Calu3 (cell line): ENCODE measurements around the gene PREP. TPM values are rescaled to one million over a fixed set of nuclear protein-coding genes. Genes with fewer than 3 reads are reported as not detected.

Experiments used
- BruUV-seq: library from RNA; stranded (reverse); fragments of 400-500 nt; replicated peaks from 2 replicates; lab custom pipeline; 2021; lab: Mats Ljungman, UMichigan
- CTCF ChIA-PET: fragments of 300-600 bp; sonication (Branson Sonifier 250); formaldehyde crosslinking; loops from one replicate; lab custom pipeline; 2022; ENCODE audit warnings: antibody characterized with exemption; lab: Charles Lee
- DNase-seq: peaks from one replicate; pipeline ENCODE4 v3.0.0; 2022
- H3K27ac Mint-ChIP-seq: one replicate; pipeline ENCODE4 v1.8.0; 2022; ENCODE audit warnings: mixed read lengths; ENCODE audit not compliant: unreplicated experiment
- H3K27me3 Mint-ChIP-seq: one replicate; pipeline ENCODE4 v1.8.0; 2022; ENCODE audit warnings: mixed read lengths; ENCODE audit not compliant: unreplicated experiment
- H3K36me3 Mint-ChIP-seq: one replicate; pipeline ENCODE4 v1.8.0; 2022; ENCODE audit warnings: mild to moderate bottlenecking, moderate library complexity, mixed read lengths; ENCODE audit not compliant: insufficient read depth, unreplicated experiment
- H3K4me1 Mint-ChIP-seq: one replicate; pipeline ENCODE4 v1.8.0; 2022; ENCODE audit warnings: mild to moderate bottlenecking, low read depth, mixed read lengths; ENCODE audit not compliant: unreplicated experiment
- H3K4me3 Mint-ChIP-seq: one replicate; pipeline ENCODE4 v1.8.0; 2022; ENCODE audit warnings: mild to moderate bottlenecking, low read depth, moderate library complexity, mixed read lengths; ENCODE audit not compliant: unreplicated experiment
- H3K9me3 Mint-ChIP-seq: one replicate; pipeline ENCODE4 v1.8.0; 2022; ENCODE audit warnings: low read depth, mixed read lengths; ENCODE audit not compliant: unreplicated experiment
- intact Hi-C: fragments of 100-400 bp; cut with micrococcal nuclease; formaldehyde crosslinking; loops from one replicate; pipeline ENCODE4 v1.10.0; 2022; ENCODE audit not compliant: unreplicated experiment
- total RNA-seq: library from RNA; stranded (reverse); gene quantifications from 2 replicates; pipeline ENCODE4 v1.2.3, GENCODE V29; 2022
- TF ChIP-seq, protein P1 (sequence below): fragments of 200-600 bp; IDR thresholded peaks from one replicate; pipeline ENCODE4 v1.8.0; 2022; ENCODE audit warnings: antibody characterized with exemption; ENCODE audit not compliant: unreplicated experiment

The PREP gene
- total RNA-seq, 1 experiment from 2014 or later, result 70.4 TPM

- peak; percentile 6 for DNase-seq
- no peak overlapping the region for H3K4me3 Mint-ChIP-seq
- CTCF ChIA-PET, result interaction anchor here (1.1 kb wide), 2 partner anchors 34 to 69 kb away, joined by 3 to 4 read pairs; no protein-coding TSS in a partner anchor
Observed at GRCh38 chr6:105432797-105433196, 29.9 kb upstream of the PREP start.

GRCh38 chr6:105431226-105431625, 28.3 kb upstream of the PREP start:
- intact Hi-C loops, result loop anchor here (2.0 to 10.0 kb wide), 6 partner anchors 164 to 870 kb away; partner anchors contain the start of gene PRDM1
- Mint-ChIP-seq H3K36me3 (peaks cover 6% of the 10 kb centered on the region), H3K27ac (no peak overlapping the region), H3K27me3 (no peaks in the 10 kb centered on the region), H3K9me3 (peaks cover 5% of the 10 kb centered on the region), H3K4me1 (peaks cover 44% of the 10 kb centered on the region), H3K4me3 (no peak overlapping the region)
- DNase-seq, result peak; percentile 44
- TF ChIP-seq, protein P1, sequence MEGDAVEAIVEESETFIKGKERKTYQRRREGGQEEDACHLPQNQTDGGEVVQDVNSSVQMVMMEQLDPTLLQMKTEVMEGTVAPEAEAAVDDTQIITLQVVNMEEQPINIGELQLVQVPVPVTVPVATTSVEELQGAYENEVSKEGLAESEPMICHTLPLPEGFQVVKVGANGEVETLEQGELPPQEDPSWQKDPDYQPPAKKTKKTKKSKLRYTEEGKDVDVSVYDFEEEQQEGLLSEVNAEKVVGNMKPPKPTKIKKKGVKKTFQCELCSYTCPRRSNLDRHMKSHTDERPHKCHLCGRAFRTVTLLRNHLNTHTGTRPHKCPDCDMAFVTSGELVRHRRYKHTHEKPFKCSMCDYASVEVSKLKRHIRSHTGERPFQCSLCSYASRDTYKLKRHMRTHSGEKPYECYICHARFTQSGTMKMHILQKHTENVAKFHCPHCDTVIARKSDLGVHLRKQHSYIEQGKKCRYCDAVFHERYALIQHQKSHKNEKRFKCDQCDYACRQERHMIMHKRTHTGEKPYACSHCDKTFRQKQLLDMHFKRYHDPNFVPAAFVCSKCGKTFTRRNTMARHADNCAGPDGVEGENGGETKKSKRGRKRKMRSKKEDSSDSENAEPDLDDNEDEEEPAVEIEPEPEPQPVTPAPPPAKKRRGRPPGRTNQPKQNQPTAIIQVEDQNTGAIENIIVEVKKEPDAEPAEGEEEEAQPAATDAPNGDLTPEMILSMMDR, result no peak
- CTCF ChIA-PET, result interaction anchor here (0.7 to 1.6 kb wide), 7 partner anchors 280 to 793 kb away, joined by 3 to 10 read pairs (median 4); partner anchors contain the start of gene PRDM1
- no TSS peak for BruUV-seq

More at GRCh38 chr6:105432797-105433196, 29.9 kb upstream of the PREP start:
- intact Hi-C loops, result loop anchor here (5.0 to 10.0 kb wide), 5 partner anchors 162 to 792 kb away; partner anchors contain the start of gene PRDM1
- Mint-ChIP-seq H3K27me3 (no peaks in the 10 kb centered on the region), H3K4me1 (peaks cover 31% of the 10 kb centered on the region), H3K9me3 (no peaks in the 10 kb centered on the region), H3K27ac (no peak overlapping the region), H3K36me3 (peaks cover 6% of the 10 kb centered on the region)
- TF ChIP-seq, protein P1, result no peak
- BruUV-seq, result no TSS peak

- BruUV-seq, result no TSS peak
- CTCF ChIA-PET, result interaction anchor here (1.2 to 1.6 kb wide), 2 partner anchors 562 to 793 kb away, joined by 3 to 10 read pairs; no protein-coding TSS in a partner anchor
- TF ChIP-seq, protein P1, result no peak
- peaks cover 6% of the 10 kb centered on the region for H3K36me3 Mint-ChIP-seq
- no peak for DNase-seq
- H3K9me3 Mint-ChIP-seq, result peaks cover 5% of the 10 kb centered on the region
- H3K27ac Mint-ChIP-seq, result no peak overlapping the region
- intact Hi-C loops, result loop anchor here (2.0 to 10.0 kb wide), 6 partner anchors 164 to 870 kb away; partner anchors contain the start of gene PRDM1
- H3K4me1 Mint-ChIP-seq, result peaks cover 44% of the 10 kb centered on the region
- no peak overlapping the region for H3K4me3 Mint-ChIP-seq
- H3K27me3 Mint-ChIP-seq, result no peaks in the 10 kb centered on the region
Observed at GRCh38 chr6:105430685-105431084, 27.8 kb upstream of the PREP start.

GRCh38 chr6:105429676-105430075, 26.8 kb upstream of the PREP start:
- peaks cover 44% of the 10 kb centered on the region for H3K4me1 Mint-ChIP-seq
- H3K4me3 Mint-ChIP-seq, result no peak overlapping the region
- H3K27ac Mint-ChIP-seq, result no peak overlapping the region
- H3K9me3 Mint-ChIP-seq, result peaks cover 5% of the 10 kb centered on the region
- no peak for DNase-seq
- CTCF ChIA-PET, result no interaction called here
- TF ChIP-seq, protein P1, result no peak
- peaks cover 6% of the 10 kb centered on the region for H3K36me3 Mint-ChIP-seq
- BruUV-seq, result no TSS peak
- no peaks in the 10 kb centered on the region for H3K27me3 Mint-ChIP-seq
- intact Hi-C loops, result loop anchor here (2.0 to 10.0 kb wide), 6 partner anchors 165 to 871 kb away; partner anchors contain the start of gene PRDM1
